ENCODE data around the gene KLHL30.

The KLHL30 gene

GRCh38 chr2:238187618-238188548 lies 49.4 kb downstream of the KLHL30 start:
- DNase-seq: no peak

- DNase-seq: no peak
Measured at GRCh38 chr2:238190445-238190844, 52.0 kb downstream of the KLHL30 start.

Data from activated naive CD4-positive, alpha-beta T cell (primary cell).